H54 (cell line): ENCODE results near the gene PTGER2.

Source experiments
- DNase-seq: peaks from one replicate; pipeline ENCODE4 v3.0.0; 2011; ENCODE audit warnings: low spot score, mixed read lengths; ENCODE audit not compliant: insufficient read length
- FAIRE-seq: peaks from 3 replicates; lab custom pipeline; 2011; peaks lifted over from hg19 to GRCh38; lab: Jason Lieb, UNC
- POLR2A ChIP-seq: IDR thresholded peaks from 2 replicates; pipeline ENCODE4 v1.6.1; 2011; ENCODE audit warnings: low read depth, mild to moderate bottlenecking, low read length

The PTGER2 gene

GRCh38 chr14:52283099-52283498 is 31.0 kb upstream of the PTGER2 start:
- FAIRE-seq, result no peak
- DNase-seq, result no peak
- no peak for TF ChIP-seq POLR2A

- TF ChIP-seq POLR2A, result no peak
- DNase-seq, result no peak
- FAIRE-seq, result no peak
These were observed 27.2 kb upstream of the PTGER2 start for GRCh38 chr14:52286661-52287649.

- DNase-seq (no peak), FAIRE-seq (no peak)
- no peak for TF ChIP-seq POLR2A
These were observed 17.7 kb upstream of the PTGER2 start for GRCh38 chr14:52296378-52296777.

DNA sequence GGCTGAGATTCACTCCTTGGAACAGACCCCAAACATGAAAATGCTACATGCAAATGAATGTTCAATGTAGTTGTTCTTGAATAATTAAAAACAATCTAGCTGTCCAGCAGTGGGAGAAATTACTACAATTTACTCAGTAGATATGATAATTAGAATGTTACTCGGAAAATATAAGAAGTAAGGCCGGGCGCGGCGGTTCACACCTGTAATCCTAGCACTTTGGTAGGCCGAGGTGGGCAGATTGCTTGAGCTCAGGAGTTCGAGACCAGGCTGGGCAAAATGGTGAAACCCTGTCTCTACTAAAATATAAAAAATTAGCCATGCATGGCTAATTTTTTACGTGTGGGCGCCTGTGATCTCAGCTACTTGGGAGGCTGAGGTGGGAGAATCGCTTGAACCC is 15.3 kb upstream of the PTGER2 start:
- no peak for DNase-seq
- no peak for FAIRE-seq
- no peak for TF ChIP-seq POLR2A

DNA sequence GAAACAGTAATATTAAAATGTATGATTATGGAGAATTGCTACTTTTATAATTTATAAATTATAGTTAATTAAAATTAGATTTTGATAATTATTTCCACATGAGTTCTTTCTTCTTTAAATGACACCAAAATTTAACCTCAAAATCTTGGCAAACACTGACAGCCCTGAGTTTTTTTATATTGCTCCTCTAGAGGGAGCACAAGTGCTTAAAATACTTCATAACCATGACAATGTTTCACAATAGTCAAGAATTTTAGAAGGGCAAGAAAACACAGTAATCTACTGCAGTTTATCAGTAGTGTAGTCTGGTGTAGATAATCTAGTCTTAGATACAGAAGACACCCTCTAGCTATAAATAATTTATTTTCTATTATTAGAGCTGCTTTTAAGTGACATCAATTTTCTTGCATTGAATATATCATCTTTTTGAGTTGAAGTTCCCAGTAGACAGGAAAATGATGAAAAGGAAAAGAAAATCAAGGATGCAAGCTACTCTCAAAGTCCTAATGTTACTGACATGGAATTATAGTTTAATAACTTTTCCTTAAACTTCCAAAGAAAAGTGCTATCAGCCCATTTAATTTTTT is 14.3 kb upstream of the PTGER2 start:
- no peak for FAIRE-seq
- DNase-seq, result no peak
- TF ChIP-seq POLR2A, result no peak

GRCh38 chr14:52303236-52303635 is 10.9 kb upstream of the PTGER2 start:
- DNase-seq (no peak), FAIRE-seq (no peak)
- no peak for TF ChIP-seq POLR2A

GRCh38 chr14:52304248-52304904 is 9.7 kb upstream of the PTGER2 start:
- no peak for TF ChIP-seq POLR2A
- DNase-seq, result no peak
- no peak for FAIRE-seq

DNA sequence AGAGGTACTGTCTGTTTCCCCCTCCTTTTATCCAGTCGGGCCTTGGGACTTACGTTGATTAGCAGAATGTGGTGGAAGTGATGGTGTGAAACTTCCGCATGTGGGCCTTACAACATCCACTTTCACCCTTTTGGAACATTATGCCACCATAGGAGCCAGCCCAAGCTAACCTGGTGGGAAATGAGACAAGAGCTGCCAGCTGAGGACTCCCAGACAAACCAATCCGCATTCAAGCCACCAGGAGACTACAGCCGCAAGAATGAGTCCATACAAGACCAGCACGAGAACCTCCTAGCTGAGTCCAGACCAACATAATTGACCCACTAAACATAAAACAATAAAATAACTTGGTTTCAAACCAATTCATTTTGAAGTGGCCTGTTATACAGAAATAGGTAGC is 9.1 kb upstream of the PTGER2 start:
- DNase-seq, result no peak
- no peak for FAIRE-seq
- no peak for TF ChIP-seq POLR2A

GRCh38 chr14:52307376-52307775 is 6.7 kb upstream of the PTGER2 start:
- no peak for DNase-seq
- no peak for FAIRE-seq
- TF ChIP-seq POLR2A, result no peak

DNA sequence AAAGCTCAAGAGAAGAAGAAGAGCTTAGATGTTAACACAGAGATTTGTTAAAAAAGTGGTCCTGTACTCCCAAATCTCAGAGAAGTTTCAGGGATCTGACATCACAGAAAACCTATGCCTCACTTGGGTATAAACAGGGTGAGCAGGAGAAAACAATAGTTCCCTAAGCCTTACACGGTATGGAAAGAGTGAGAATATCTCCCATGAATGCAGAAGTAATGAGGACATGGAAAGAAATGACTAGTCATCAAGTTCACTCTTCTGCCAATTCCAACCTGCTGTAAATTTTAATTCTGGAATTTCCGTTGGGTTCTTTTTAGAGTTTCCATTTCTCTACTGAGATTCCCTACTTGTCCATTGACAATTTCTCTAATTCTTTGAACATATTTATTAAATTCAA is 6.2 kb upstream of the PTGER2 start:
- FAIRE-seq (no peak), DNase-seq (no peak)

GRCh38 chr14:52310541-52310940 is 3.6 kb upstream of the PTGER2 start:
- FAIRE-seq (no peak), DNase-seq (no peak)
- no peak for TF ChIP-seq POLR2A

More for the DNA sequence above, 6.2 kb upstream of the PTGER2 start:
- no peak for TF ChIP-seq POLR2A

DNA sequence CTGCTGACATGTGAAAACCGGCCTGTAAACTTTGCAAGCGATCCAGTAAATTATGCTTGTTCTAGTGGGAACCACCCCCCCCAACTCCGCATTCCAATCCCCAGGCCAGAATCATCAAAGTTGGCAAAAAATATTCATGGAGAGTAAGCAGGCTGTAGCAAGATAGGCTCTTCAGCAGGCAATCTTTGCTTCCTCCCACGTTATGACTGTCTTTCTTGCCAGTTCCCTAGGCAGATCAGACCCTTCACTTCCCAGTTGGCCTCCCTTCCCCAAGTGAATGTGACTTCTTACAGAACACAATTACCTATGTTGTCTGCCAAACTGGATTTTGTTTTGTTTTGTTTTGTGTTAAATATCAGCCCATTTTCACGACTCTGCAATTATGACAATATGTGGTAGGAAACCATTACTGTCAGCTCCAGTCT is 1.2 kb upstream of the PTGER2 start:
- TF ChIP-seq POLR2A, result no peak
- DNase-seq (no peak), FAIRE-seq (no peak)

DNA sequence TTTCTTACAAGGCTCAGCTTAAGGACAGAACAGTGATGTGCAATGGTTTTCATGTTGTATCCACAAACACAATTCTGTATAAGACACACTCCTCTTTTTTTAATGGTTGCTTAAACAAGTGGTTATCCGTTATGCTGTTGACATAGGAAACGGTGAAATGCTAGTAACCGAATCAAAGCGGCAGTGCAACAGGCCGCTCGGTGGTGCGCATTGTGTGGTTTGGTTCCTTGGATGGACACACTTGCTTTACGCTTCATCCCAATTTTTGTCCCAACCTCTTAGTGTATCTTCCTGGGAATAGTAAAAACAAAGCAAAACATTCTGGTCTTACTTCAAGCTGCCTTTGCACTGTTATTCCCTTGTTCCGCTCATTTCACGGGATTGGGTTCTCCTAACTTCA is 650 bp upstream of the PTGER2 start:
- no peak for FAIRE-seq

More for the DNA sequence above, 650 bp upstream of the PTGER2 start:
- TF ChIP-seq POLR2A, result no peak
- DNase-seq, result no peak
